ENCODE results near the gene SSC4D. TPM values are rescaled to one million over a fixed set of nuclear protein-coding genes. Genes with fewer than 3 reads are reported as not detected.
"Not testable (repeated sequence)": the region's sequence is repeated elsewhere in the genome, so short reads cannot be mapped to it uniquely, and the experiment has no call there.

SSC4D gene
- total RNA-seq, 1 donor from 2014 or later: 0.88 TPM

DNA sequence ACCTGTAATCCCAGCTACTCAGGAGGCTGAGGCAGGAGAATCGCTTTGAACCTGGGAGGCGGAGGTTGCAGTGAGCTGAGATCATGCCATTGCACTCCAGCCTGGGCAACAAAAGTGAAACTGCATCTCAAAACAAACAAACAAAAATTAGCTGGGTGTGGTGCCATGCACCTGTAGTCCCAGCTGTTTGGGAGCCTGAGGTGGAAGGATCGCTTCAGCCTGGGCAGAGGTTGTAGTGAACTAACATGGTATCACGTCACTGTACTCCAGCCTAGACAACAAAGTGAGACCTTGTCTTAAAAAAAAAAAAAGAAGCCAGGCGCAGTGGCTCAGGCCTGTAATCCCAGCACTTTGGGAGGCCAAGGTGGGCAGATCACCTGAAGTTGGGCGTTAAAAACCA is 21.7 kb downstream of the SSC4D start:
- not testable (repeated sequence) for DNase-seq (ENCODE audit: low read depth)

DNA sequence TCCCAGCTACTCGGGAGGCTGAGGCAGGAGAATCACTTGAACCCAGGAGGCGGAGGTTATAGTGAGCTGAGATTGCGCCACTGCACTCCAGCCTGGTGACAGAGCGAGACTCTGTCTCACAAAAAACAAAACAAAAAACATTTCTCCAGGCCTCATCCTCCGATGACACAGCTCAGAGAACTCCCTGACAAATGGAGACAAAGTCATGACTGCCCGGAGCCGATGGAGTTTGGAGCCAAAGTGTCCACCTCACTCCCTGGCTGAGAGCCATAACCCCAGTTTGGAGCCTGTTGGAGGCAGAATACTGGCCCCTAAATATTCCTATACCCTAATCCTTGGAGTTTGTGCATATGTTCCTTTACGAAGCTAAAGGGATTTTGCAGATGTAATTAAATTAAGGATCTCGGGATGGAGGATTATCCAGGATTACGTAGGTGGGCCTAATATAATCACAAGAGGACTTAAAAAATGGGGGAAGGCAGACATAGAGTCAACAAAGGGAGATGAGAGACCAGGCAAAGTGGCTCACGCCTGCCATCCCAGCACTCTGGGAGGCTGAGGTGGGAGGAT is 22.7 kb downstream of the SSC4D start:
- DNase-seq (ENCODE audit: low read depth): peak; percentile 35

DNA sequence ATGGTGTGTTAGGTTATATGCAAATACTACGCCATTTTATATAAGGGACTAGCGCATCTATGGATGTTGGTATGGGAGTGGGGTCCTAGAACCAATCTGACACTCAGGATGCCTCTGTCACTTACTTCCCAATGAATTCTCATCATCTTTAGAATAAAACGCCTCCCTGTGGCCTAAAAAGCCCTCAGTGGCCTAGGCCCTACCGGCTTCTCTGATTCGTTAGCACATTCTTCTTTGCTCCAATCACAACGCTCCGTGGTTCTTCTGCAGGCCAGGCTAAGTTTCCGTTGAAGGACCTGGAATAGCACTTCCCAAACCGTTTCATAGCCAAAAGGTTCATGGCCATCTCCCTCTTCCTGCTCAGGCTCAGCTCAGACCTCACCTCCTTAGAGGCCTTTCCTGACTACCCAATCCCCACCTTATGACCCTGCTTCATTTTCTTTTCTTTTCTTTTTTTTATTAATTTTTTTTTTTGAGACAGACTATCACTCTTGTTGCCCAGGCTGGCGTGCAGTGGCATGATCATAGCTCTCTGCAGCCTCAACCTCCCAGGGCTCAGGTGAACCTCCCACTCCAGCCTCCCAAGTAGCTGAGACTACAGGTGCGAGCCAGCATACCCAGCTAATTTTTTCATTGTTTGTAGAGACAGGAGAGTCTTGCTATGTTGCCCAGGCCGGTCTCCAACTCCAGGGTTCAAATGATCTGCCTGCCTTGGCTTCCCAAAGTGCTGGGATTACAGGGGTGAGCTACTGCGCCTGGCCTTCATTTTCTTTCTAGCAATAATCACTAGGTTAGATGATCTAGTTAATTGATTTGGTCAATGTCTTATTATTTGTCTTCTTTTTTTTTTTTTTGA is 26.2 kb downstream of the SSC4D start:
- no peak for DNase-seq (ENCODE audit: low read depth)

DNA sequence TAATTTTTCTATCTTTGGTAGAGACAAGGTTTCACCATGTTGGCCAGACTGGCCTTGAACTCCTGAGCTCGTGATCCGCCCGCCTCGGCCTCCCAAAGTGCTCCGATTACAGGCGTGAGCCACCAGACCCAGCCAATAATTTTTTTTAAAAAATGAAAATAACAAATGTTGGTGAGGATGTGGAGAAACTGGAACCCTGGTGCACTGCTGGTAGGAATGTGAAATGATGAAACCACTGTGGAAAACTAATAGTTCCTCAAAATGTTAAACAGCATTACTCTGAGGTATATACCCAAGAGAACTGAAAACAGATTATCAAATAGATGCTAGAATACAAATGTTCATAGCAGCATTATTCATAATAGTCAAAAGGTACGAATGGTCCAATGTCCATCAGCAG is 27.7 kb downstream of the SSC4D start:
- DNase-seq (ENCODE audit: low read depth): no peak

DNA sequence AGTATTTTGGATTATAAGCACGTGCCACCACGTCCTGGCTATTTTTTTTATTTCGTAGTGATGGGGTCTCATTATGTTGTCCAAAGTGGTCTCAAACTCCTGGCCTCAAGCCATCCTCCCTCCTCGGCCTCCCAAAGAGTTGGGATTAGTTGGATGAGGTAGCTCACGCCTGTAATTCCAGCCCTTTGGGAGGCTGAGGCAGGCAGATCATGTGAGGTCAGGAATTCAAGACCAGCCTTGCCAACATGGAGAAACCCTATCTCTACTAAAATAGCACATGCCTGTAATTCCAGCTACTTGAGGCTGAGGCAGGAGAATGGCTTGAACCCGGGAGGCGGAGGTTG is 28.9 kb downstream of the SSC4D start:
- peak; percentile 72 for DNase-seq (ENCODE audit: low read depth)

DNA sequence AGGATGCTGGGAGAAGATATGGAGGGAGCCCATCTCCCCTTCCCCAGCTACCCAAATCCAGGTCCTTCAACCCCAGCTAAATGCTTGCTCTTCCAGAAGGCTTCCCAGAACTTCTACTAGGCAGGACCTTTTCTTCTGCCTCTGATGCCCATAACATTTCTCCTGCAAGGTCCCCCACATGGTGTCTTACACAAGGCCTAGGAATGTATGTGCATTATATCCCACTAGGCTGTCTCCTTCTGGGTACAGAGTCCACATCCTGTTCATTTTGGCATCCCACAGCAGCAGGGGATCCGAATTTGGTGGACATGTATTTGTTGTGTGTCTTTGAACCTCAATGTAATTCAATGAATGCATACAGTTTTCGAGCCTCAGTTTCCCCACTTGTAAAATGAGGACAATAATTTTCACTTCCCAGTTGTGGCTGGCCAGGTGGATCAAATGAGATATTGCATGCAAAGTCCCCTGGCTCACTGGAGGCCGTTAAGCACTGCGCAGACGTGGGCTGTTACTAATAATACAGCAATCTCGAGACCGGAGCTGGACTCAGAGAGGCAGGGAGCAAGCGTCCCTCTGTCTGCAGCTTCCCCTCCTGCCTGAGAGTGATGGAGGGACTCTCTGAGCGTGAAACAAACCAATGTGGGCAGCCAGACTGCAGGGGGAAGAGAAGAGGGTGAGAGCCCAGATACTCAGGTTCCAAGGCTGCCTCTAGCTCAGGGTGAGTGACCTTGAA is 32.1 kb downstream of the SSC4D start:
- DNase-seq (ENCODE audit: low read depth): no peak

DNA sequence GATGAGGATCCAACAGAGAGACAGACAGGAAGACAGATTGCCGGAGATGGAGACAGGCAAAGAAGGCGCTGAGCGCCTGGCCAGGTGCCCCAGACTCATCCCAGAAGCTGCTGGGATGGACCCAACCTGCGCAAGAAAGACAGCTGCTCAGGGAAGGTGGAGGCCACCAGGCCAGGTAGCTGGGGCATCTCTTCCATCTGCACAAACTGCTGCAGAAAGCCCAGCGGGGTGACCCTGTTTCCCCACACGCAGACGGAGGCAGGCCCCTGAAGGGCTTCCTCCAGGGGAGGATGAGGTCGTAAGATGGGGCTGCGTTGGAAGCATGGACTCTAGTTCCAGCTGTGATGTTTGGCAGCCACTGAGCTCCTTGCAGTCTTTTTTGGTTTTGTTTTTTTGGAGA is 34.2 kb downstream of the SSC4D start:
- no peak for DNase-seq (ENCODE audit: low read depth)

DNA sequence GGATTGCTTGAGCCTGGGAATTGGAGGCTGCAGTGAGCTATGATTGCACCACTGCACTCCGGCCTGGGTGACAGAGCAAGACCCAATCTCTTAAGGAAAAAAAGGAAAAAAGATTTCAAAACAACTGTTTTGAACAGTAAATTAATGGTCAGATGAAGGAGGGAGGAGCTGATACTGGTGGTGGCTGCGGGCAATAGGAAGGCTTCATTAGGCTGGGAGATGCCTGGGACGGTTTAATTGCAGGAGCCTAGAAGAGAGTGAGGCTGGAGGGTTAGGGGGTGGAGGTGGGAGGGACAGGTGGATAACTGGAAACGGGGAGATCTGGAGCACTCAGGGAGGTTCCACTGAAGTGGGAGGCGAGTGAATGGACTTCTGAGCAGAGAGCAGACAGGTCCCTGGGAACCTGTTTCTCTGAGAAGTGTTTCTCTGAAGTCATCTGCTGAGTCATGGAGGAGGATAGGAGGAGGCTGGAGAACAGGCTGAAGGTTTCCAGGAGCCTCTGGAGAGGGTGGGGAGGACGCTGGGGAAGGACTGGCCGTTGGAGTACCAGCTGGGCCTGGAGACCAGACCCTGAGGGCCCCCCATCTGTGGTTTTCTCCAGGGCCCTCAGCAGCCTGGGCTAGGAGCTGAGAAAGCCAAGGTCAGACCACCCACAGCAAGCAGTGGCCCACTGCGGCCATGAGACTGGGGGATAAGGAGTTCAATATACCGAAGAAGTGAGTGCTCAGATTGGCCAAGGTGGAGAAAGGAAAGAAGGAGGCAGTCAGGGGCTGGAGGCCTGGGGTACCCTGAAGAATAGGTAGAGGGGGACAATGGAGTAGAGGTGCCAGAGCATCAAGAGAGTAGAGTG is 36.3 kb downstream of the SSC4D start:
- DNase-seq (ENCODE audit: low read depth): no peak

DNA sequence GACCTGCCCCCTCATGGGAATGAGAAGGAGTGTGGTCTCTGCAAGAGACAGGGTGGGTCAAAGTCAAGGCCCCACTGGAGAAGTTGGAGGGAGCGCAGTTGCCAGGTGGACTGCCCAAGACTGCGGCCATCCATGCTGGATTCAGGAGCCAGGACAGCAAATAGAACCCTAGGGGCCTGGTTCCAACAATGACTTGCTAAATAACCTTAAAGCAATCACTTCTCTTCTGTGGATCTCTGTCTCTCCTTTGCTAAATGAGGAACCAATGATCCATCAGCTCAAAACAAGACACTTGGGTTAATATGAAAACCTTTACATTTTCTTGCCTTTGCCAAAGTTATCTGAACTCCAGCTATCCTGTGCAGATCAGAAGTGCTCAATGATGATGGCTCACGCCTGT is 38.1 kb downstream of the SSC4D start:
- DNase-seq (ENCODE audit: low read depth): no peak

DNA sequence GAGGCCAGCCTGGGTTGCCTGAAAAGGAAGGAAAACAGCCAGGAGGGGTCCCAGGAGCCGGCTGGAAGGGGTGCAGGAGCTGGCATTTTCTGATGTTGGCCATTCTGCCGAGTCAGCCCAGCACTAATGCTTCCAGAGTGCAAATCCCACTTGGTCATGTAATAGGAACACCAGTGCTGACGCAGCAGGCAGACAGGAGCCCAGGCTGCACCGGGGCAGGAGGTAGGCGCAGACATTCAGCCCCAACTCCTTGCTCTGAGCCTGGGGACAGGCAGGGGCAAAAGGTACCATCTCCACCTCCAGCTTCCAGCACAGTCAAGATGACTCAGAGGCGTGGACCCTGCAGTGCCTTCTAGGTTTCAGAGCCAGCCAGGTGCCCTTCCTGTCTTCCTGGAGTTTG is 40.5 kb downstream of the SSC4D start:
- no peak for DNase-seq (ENCODE audit: low read depth)

DNA sequence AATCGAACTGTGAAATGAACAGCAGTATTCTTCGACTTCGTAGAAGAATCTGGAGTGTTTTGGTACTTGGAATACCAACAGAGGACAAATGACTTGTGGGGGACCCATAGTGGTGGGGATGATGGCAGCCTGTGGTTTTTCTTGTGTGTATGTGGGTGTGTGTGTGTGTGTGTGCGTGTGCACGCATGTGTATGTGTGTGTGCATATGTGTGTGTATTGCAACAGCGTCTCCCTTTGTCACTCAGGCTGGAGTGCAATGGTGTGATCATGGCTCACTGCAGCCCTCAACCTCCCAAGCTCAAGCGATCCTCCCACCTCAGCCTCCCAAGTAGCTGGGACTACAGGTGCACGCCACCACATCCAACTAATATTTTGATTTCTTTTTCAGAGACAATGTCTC is 41.3 kb downstream of the SSC4D start:
- DNase-seq (ENCODE audit: low read depth): no peak

DNA sequence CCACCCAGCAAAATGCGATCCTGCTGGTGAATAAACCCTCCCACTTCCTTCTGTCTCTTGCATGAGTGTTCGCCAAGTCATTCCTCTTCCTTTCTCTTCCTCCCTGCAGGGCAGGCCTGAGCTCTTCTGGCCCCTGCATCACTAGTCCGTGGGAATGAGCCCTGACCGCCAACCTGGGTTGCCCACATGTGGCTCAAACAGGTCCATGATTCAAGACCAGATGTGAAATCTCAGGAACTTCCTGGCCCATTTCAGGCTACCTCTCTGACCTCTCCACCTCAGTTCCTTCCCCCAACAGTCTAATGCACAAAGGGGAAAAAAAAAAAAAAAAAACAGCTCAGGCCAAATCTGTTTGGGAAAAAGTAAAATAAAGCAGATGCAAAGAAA is 45.3 kb downstream of the SSC4D start:
- peak; percentile 50 for DNase-seq (ENCODE audit: low read depth)

DNA sequence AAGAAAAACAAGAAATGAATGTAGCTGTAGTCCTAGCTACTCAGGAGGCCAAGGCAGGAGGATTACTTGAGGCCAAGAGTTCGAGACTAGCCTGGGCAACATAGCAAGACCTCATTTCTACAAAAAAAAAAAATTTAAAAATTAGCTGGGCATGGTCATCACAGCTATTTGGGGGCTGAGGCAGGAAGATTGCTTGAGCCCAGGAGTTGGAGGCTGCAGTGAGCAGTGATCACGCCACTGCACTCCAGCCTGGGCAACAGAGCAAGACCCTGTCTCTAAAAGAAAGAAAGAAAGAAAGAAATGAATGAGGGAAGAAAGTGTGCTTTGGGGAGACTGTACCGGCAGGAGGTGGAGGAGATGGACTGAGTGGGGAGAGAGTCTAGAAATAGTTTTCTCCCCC is 45.7 kb downstream of the SSC4D start:
- not testable (repeated sequence) for DNase-seq (ENCODE audit: low read depth)

DNA sequence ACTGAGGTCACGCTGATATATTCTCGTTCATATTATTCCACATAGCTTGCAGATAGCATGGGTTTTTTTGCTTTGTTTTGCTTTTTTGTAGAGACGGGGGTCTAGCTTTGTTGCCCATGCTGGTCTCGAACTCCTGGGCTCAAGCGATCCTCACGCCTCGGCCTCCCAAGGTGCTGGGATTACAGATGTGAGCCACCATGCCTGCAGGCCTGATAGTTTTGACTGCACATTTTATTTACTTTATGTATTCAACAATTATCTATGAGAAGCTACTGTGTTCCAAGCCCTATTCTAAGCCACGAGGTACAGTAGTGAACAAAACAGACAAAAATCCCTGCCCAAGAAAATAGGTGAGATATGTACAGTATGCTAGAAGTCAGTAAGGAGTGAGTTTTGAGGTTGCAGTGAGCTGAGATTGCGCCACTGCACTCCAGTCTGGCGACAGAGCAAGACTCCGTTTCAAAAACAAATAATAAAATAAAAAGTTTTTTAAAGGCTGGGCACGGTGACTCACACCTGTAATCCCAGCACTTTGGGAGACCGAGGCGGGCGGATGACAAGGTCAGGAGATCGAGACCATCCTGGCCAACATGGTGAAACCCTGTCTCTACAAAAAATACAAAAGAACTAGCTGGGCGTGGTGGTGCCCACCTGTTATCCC is 49.4 kb downstream of the SSC4D start:
- no peak for DNase-seq (ENCODE audit: low read depth)

DNA sequence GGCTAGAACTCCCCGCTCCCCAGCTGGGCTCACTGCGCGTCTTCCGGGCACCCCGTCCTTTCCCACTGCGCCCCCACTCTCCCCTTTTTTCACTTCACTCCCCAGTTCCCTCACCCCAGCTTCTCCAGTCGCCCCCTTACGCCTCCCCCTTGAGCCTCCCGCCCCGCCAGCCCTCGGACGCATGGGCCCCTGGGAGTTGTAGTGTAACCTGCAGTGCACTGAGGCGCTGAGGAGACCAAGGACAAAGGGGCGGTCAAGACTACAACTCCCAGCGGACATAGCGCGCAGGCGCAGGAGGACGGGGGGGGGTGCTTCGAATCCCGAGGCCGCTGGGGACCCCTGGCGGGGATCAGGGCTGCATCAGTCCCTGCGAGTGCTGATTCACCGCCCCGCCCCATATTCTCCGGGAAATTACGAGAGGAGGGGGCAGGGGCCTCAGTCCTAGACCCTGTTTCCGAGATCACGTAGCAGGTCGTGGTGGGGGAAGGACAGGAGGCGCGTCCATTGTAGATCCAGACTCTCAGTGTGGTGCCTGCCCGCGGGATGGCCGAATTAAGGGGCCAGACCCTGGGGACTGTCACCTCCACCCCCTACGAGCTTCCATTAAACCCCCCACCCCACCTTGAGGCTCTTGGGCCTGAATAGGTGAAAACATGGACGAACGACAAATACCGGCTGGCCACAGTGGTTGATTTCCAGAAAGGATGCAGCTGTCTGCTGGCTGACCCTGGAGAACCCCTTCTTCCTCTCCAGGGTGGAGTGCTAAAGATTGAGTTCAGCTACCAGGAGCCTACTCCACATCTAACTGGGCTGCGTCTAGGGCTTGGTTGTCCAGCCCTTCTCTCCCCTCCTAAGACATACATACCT is 50.2 kb downstream of the SSC4D start:
- DNase-seq (ENCODE audit: low read depth): peak; percentile 100

DNA sequence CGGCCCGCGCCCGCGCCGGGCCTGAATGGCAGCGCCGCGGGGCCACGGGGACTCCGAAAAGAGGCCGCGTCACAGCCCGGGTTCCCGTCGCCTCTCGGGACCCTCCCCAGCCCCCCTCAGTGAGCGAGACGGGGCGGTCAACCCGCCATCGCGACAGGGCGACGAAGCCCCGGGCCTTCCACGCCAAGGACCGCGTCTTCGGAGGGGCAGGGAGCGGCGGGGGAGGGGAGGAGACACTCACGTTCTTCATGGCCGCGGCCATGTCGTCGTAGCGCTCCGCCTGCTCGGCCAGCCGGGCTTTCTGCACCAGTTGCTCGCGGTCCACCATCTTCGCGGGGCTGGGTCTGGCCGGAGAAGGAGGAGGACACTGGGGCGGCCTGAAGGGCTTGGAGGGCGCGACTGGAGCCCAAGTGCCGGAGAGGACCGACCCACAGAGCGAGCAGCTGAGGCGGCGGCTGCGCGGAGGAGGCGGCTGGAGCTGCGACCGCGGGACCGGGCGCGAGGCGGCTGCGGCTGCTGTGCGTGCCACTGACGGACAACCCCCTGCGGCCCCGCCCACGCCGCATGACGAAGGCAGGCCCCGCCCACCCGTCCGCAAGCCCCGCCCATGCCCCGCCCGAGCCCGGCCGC is 50.9 kb downstream of the SSC4D start, which contains the start of gene YWHAG:
TSS of gene YWHAG (minus strand) at position 511 of the 630 bp plus-strand sequence. CDS start at position 328, 183 bp downstream.
- peak; percentile 94 for DNase-seq (ENCODE audit: low read depth)

DNA sequence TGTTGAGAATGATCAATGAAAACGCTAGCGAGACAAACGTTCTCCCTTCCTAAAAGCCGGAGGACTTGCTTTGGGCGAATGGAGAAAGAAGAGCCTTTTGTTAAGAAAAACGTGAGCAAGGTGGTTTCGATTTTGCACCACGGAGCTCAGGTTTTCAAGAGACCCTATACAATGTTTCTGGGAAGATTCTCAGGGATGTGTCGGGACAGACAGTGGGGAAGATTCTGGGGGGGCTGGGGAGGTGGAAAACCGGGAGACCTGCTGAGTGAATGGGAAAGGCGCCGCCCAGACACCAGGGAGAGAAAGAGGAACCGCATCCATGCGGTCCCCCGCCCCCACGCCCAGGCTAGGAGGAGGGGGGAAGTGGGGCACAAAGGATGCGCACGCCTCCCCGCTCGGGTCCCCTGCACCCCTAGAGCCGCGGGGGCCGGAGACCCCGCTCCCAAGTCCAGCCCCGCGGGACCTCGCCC is 51.5 kb downstream of the SSC4D start:
- peak; percentile 73 for DNase-seq (ENCODE audit: low read depth)

DNA sequence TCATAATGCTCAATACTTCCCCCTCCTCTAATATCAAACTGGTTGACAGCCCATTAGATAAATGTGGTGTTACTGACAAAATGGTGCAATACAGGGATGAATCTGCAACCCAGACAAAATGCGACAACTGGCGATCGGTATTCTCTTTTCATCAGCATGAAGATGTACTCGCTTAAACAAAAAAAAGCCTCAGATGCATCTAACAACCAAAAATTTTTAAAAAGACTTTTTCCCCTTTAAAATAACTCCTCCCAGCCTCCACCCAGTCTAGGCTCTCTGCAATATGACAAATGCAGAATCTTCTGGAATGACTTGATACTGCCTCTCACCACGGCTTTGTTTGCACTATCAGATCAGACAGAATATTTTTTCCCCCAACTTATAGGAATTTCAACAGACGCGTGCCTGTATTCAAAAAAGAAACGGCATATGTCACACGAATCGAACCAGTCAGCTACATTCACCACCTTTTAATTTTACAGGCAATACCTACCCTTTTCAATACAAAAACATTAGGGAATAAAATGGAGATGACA is 52.0 kb downstream of the SSC4D start:
- no peak for DNase-seq (ENCODE audit: low read depth)

DNA sequence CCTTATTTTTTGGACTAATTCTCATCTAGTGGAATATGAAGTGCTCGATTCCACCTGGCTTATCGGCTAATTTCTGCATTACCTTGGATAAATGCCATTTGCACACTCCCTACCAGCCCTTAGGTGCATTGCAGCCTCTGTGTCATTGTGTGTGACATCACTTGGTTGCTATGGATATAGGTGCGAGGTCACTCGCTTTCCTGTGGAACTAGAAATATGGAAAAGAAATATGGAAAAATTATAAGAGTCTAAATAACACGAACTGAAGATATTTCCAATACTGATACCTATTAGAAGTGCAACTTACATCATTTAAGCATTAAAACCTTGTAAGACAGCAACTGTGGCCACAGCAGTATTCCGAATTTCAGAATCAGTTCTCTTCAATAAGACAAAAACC is 52.7 kb downstream of the SSC4D start:
- DNase-seq (ENCODE audit: low read depth): no peak
